GM21381 (cell line): Measurements from ENCODE around the gene RBPJL.

Experiments used
- ATAC-seq: cut with Tn5 transposase; IDR thresholded peaks from one replicate; pipeline ENCODE4 v1.9.1; 2021; ENCODE audit warnings: mild to moderate bottlenecking, moderate library complexity; ENCODE audit not compliant: unreplicated experiment

Gene RBPJL

DNA sequence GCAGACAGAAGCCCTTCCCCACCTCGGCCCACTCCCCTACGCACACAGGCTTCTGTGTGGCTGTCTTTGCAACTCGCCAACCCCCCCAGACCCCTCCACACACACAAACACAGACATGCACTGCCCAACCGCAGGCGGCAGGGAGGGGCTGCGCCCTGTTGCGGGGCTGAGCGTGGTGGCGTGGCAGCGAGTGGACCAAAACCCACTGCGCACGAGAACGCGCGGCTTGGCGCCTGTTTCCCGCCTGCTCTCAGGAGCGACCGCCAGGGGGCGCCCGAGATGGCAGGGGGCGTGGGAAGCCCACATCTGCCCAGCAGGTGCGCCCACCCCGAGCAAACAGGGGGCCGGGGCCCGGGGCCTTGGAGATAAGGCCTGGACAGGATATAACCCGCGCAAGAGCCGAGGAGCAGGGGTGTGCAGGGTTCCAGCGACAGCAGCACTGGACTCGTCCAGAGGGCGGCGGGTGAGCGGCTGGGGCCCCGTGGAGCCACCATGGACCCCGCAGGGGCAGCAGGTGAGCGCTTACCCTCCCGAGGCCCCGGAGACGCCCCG is at the start of gene RBPJL:
RBPJL (plus strand) TSS at position 410 of the 552 bp plus-strand sequence; CDS start at position 493, 83 bp downstream.
- no peak for ATAC-seq

- no peak for ATAC-seq
Observed at GRCh38 chr20:45257161-45257560, 49.5 kb upstream of the RBPJL start.

DNA sequence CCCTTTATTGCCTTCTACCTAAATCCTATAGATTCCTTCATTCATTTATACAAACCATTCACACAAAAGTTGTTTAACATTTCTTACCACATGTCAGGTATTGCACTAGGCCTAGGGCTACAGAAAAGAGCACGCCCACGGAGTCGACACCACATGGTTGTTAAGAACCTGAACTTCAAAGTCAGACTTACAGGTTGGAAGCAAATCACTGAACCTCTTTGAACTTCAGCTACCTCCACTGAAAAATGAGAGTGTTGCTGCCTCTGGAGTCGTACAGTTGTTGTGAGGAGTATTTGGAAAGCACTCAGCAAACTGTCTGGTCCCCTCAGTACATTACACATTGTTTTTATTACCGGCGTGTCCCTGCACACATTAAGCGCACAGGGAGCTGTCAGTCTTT is 48.9 kb upstream of the RBPJL start:
- no peak for ATAC-seq

GRCh38 chr20:45258259-45258658 is 48.4 kb upstream of the RBPJL start:
- no peak for ATAC-seq

- ATAC-seq = no peak
Observed at GRCh38 chr20:45258664-45259063, 48.0 kb upstream of the RBPJL start.

GRCh38 chr20:45263556-45264266 is 42.9 kb upstream of the RBPJL start:
- ATAC-seq = no peak

- ATAC-seq = no peak
Observed at GRCh38 chr20:45266977-45267376, 39.7 kb upstream of the RBPJL start.

DNA sequence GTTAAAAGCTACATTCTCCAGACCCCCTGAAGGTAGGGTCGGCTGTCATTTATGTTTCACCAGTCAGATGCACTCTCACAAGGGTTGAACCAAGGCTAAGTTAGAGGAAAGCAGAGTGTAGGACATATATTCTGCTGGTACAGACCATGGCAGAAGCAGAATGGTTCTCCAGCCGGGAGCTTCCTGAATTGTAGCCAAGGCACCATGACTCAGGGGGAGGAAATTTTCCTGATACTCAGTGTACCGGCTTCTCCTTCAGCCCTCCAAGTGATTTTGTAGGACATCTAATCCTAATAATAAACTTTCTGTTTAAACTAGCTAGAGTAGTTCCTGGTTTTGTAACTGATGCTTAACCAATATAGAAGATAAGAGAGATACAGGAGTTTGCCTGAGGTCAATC is 38.1 kb upstream of the RBPJL start:
- ATAC-seq = no peak

DNA sequence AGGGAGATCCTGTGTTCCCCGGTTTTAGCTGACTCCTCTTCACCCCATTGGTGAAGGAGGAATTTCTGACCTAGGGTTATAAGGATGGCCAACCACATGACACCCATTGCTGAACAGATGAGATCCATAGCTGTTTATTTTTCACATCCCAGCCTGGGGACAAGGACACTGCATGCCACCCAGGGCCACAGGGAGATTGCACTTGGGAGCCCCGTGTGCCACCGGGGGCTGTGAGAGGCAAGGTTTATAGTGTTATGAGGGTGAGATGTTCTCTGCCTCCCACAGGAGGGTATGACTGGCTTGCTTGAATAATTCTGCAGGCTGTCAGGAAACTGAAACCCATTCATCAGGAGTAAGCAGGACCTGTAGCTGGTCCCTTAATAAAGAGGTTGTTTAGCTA is 37.6 kb upstream of the RBPJL start:
- ATAC-seq = no peak

GRCh38 chr20:45269754-45270270 is 36.8 kb upstream of the RBPJL start:
- ATAC-seq = no peak

- no peak for ATAC-seq
Observed at GRCh38 chr20:45275338-45275737, 31.3 kb upstream of the RBPJL start.

DNA sequence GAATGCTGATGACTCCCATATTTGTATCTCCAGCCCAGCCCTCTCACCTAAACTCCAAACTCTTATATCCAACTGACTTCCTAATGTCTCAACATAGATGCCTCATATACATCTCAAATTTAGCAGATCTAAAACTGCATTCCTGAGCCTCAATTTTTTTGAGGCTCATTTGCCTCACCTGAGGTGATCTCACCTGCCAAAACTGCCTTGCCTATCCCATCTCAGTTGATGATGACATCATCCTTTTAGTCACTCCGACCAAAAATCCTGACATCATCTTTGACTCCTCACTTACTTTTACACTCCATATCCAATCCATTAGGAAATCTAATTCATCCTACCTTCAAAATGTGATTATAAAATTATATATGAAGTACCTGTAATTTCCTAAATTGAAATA is 26.6 kb upstream of the RBPJL start:
- no peak for ATAC-seq

DNA sequence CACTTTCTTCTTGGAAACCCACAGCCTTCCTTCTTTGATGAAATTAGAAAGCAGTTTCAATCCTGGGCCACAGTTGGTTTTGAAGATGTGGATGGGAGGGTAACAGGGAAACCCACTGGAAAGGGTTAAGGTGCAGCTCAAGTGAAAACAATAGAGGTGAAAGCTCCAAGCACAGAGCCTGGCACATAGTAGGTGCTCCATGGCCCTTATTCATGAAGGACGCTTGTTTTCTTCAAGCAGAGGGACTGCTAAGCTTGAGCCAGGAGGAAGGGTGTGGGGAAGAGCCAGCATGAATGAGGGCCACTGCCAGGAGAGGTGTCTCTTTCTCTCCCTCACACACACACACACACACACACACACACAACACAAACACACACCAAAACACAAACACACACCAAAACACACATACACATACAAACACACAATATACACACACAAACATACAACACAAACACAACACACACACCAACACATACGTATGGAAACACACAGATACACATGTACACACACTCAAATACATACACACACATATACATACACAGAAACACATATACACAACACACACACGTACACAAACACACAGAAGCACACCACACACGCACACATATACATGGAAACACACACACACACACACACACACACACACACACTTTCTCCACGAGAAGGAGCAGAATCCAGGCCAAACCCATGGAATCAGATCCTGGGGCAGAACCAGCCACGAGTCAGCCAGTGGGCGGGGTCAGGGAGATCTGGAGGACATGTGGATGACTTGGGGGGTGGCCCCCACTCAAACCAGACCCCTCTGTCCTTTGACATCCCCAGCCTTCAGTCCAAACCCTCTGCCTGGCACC is 23.7 kb upstream of the RBPJL start:
- no peak for ATAC-seq

GRCh38 chr20:45283551-45284057 is 23.0 kb upstream of the RBPJL start:
- no peak for ATAC-seq

DNA sequence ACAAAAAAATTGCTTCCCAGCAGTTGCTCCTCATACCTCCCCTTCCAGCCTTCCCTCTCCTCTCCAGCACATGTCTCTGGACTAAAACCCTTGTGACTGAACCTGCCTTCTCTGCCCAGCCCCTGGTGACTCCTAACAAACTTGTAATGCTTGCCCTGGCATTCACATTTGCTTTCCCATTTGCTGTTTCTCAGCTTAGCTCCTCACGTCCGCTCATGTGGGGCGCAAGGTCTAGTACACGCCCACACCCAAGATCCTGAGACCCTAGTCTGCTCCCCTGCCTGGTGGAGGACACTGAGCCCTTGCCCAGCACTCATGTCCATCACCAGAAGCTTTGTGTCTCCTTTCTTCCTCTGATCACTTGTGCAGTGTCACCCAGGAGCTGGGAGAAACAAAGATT is 18.3 kb upstream of the RBPJL start:
- no peak for ATAC-seq

DNA sequence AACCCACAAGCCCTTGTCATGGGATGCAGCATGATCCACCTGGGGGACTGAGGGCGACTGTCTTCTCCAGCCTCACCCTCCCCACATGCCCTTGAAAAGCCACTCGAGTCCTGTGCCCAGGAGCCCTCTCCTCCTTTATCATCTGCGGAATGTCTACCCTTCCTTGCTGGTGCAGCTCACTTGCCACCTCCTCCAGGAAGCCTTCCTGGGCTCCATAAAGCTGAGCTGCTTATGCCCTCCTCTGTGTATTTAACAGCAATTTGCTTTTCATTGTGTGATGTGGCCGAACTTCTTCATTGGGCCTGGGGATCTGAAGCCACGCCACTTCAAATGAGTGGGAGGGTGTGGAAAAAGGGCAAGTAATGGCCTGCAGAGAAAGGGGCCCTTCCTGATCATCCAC is 17.8 kb upstream of the RBPJL start:
- ATAC-seq = no peak

- no peak for ATAC-seq
Observed at GRCh38 chr20:45289942-45290676, 16.5 kb upstream of the RBPJL start.

DNA sequence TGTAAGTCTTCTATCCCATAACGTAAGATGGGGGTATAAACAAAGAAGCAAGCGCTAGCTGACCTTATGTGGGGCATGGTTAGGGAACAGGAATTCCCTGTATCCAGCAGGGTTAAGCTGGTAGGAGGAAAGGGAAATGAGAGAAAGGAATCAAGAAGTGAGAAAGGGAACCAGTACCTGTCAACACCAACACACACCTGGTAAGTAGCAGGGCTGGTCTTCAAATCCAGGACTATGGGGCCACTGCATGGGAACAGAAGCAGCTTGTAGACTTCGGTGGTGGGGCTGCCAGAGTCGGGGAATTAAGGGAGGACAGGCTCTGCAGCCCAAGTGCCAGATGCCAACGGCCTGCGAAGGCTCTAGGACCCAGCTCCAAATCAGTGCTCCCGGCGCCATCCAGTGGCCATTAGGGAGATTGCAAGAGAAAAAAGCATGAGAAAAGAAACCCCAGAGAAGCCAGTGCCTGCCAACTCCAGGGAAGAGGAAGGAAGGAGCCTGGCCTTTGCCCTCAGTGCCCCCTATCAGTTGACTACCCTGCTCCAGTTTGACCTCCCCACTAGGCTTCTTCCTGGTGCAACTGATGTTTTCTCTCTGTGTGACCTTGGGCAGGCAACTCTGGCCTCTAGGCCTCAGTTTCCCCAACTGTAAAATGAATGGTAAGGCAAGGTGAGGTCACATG is 15.8 kb upstream of the RBPJL start:
- no peak for ATAC-seq

DNA sequence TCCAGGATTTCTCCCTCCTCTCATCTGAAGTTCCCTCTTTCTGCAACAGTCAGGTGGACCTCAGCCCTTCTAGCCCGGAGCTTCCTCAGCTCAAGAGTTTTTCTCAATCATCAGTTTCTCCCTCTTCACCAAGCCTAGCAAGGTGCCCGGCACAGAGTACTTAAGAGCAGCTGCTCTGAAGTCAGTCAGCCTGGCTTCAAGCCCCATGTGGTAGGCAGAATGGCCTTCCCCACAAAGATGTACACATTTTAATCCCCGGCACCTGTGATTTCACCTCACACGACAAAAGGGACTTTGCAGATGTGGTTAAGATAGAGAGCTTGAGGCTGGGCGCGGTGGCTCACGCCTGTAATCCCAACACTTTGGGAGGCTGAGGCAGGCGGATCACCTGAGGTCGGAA is 15.1 kb upstream of the RBPJL start:
- no peak for ATAC-seq

- ATAC-seq = no peak
Observed at GRCh38 chr20:45292343-45292742, 14.3 kb upstream of the RBPJL start.
